ENCODE data around the gene LACTB.

GRCh38 chr15:63172851-63173451 is 51.3 kb downstream of the LACTB start:
- TF ChIP-seq, protein P1, sequence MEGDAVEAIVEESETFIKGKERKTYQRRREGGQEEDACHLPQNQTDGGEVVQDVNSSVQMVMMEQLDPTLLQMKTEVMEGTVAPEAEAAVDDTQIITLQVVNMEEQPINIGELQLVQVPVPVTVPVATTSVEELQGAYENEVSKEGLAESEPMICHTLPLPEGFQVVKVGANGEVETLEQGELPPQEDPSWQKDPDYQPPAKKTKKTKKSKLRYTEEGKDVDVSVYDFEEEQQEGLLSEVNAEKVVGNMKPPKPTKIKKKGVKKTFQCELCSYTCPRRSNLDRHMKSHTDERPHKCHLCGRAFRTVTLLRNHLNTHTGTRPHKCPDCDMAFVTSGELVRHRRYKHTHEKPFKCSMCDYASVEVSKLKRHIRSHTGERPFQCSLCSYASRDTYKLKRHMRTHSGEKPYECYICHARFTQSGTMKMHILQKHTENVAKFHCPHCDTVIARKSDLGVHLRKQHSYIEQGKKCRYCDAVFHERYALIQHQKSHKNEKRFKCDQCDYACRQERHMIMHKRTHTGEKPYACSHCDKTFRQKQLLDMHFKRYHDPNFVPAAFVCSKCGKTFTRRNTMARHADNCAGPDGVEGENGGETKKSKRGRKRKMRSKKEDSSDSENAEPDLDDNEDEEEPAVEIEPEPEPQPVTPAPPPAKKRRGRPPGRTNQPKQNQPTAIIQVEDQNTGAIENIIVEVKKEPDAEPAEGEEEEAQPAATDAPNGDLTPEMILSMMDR (IDR thresholded peaks at IDR 0.05; ENCODE audit: poor library complexity, severe bottlenecking): no peak
- TF ChIP-seq MXI1 (conservative IDR thresholded peaks at IDR 0.05; ENCODE audit: poor library complexity, severe bottlenecking) (no peak), POLR2AphosphoS5 (IDR thresholded peaks at IDR 0.05) (no peak), TAF1 (IDR thresholded peaks at IDR 0.05; ENCODE audit: low read depth) (no peak), EZH2 (IDR thresholded peaks at IDR 0.05; ENCODE audit: borderline replicate concordance, insufficient read depth, low read length, poor library complexity, severe bottlenecking) (no peak)
